Testis (tissue), 3 donors: Measurements from ENCODE around the gene LELP1. TPM values are rescaled to one million over a fixed set of nuclear protein-coding genes. Genes with fewer than 3 reads are reported as not detected.

Experiments used
- DNase-seq: peaks from one replicate; pipeline ENCODE4 v3.0.0-alpha.2; 2019
- H3K27ac ChIP-seq, 2 donors: fragments of 200-600 bp; sonication (generic); one replicate each; pipeline ENCODE4 v1.5.1; 2019
- H3K27me3 ChIP-seq: fragments of 200-600 bp; sonication (generic); one replicate; pipeline ENCODE4 v1.5.1; 2019
- H3K36me3 ChIP-seq: fragments of 200-600 bp; sonication (generic); one replicate; pipeline ENCODE4 v1.5.1; 2017; ENCODE audit warnings: low read depth; ENCODE audit errors: missing control alignments
- H3K4me1 ChIP-seq: fragments of 200-600 bp; sonication (generic); one replicate; pipeline ENCODE4 v1.5.1; 2019
- H3K4me3 ChIP-seq, 2 donors: fragments of 200-600 bp; sonication (generic); one replicate each; pipeline ENCODE4 v1.5.1; 2017 to 2019
- H3K9me3 ChIP-seq: fragments of 200-600 bp; sonication (generic); one replicate; pipeline ENCODE4 v1.5.1; 2017
- CTCF ChIP-seq, 3 experiments: fragments of 450-650 bp in 2 of 3; fragments of 200-600 bp in 1 of 3; sonication (generic) in 1 of 3; IDR thresholded peaks; one replicate each; pipeline ENCODE4 v1.5.1; 2016 to 2019; ENCODE audit warnings: antibody characterized with exemption in 3 of 3, mild to moderate bottlenecking in 2 of 3, moderate library complexity in 1 of 3
- POLR2A ChIP-seq: fragments of 450-650 bp; IDR thresholded peaks from one replicate; pipeline ENCODE4 v1.6.1; 2017; ENCODE audit warnings: antibody characterized with exemption, mild to moderate bottlenecking, moderate library complexity
- WGBS, 2 donors: methylation state at CpG; one replicate each; pipeline ENCODE4 v1.1.5; 2018; 5-methylcytosine and 5-hydroxymethylcytosine counted together
- intact Hi-C: fragments of 100-400 bp; cut with DNase I; formaldehyde crosslinking; loops from one replicate; pipeline ENCODE4 v1.15.1; 2023; ENCODE audit warnings: low total_unique reads
- polyA plus RNA-seq: library from polyadenylated mRNA; stranded (reverse); fragments of 350-450 nt; fragmentation: Illumina TruSeq; extraction: RNeasy Lipid Tissue Mini Kit (QIAGEN cat#74804); gene quantifications from one replicate; pipeline ENCODE4 v1.2.3, GENCODE V29; 2014; ENCODE audit warnings: low read depth, low replicate concordance; ENCODE audit not compliant: insufficient read depth
- total RNA-seq, 2 donors: library from RNA; depleted of rRNA; stranded (reverse); fragments of >200 nt; gene quantifications; one replicate each; pipeline ENCODE4 v1.2.3, GENCODE V29; 2016

LELP1 gene
- total and polyA plus RNA-seq, 3 donors from 2014 or later, result 124 to 847 (median 467) TPM

- Histone ChIP-seq H3K9me3 (no peaks in the 10 kb centered on the region), H3K36me3 (no peaks in the 10 kb centered on the region)
- 74 to 80% methylated on average over 3 of the region's 3 CpGs for WGBS, 2 donors
These were observed 48.3 kb downstream of the LELP1 start for GRCh38 chr1:153251562-153251961.

GRCh38 chr1:153251988-153252387, 48.8 kb downstream of the LELP1 start:
- intact Hi-C loops, result no loop called here
- Histone ChIP-seq H3K36me3 (no peaks in the 10 kb centered on the region), H3K9me3 (no peaks in the 10 kb centered on the region), H3K27ac (no peak overlapping the region), H3K27me3 (no peaks in the 10 kb centered on the region), H3K4me3 (no peak overlapping the region), H3K4me1 (no peaks in the 10 kb centered on the region)
- TF ChIP-seq POLR2A (no peak), CTCF (IDR thresholded peaks at IDR 0.05) (no peak)
- DNase-seq, result no peak
- WGBS, 2 donors, result 85 to 91% methylated on average over 4 of the region's 4 CpGs

More at GRCh38 chr1:153251562-153251961, 48.3 kb downstream of the LELP1 start:
- Histone ChIP-seq H3K27me3 (no peaks in the 10 kb centered on the region), H3K4me1 (no peaks in the 10 kb centered on the region), H3K27ac (no peak overlapping the region), H3K4me3 (no peak overlapping the region)
- TF ChIP-seq CTCF (IDR thresholded peaks at IDR 0.05) (no peak), POLR2A (no peak)
- intact Hi-C loops, result no loop called here
- DNase-seq, result no peak

DNA sequence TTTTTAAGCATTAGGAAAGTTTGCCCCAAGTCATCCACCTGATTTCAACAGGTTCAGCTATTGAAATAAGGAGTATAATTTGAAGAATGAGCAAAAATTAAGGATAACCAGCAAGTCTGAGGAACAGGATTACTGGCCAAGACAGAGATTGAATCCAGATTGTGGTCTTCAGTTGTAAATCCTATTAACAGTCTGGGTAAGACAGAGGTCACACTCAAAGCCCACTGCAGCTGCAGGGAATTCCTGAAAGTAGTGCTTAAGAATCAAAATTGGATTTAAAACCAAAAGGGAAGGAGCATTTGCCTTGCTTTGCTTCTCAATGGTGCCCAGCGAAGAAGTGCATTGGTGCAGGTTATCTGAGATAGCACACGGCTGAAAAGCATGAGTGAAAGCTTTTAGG, 49.8 kb downstream of the LELP1 start:
- Histone ChIP-seq H3K27ac (no peak overlapping the region), H3K4me1 (no peaks in the 10 kb centered on the region), H3K36me3 (no peaks in the 10 kb centered on the region), H3K27me3 (no peaks in the 10 kb centered on the region), H3K4me3 (no peak overlapping the region), H3K9me3 (no peaks in the 10 kb centered on the region)
- no peak for TF ChIP-seq CTCF (IDR thresholded peaks at IDR 0.05)
- TF ChIP-seq POLR2A, result no peak
- 57 to 98% methylated on average over 2 of the region's 2 CpGs for WGBS, 2 donors
- intact Hi-C loops, result no loop called here
- DNase-seq, result no peak

DNA sequence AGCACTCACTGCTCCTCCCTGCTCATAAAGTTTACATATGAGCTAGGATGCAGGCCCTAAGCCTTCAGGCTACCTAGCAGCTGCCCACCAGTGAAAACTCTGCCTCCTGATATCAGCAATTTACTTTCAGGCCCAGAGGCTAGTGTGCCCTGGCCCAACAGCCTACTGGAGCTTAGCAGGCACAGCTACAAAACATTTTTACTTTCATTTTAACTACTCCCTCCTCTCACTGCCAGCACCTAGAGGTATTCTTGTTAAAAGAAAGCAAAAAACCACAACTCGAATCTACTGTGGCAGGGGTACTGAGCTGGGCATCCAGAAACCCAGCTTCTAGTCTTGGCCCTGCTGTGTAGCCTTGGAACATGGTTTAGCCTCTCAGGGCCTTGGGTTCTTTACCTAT, 50.5 kb downstream of the LELP1 start:
- no peak for DNase-seq
- Histone ChIP-seq H3K27me3 (no peaks in the 10 kb centered on the region), H3K4me3 (no peak overlapping the region), H3K9me3 (no peaks in the 10 kb centered on the region), H3K4me1 (no peaks in the 10 kb centered on the region), H3K36me3 (no peaks in the 10 kb centered on the region), H3K27ac (no peak overlapping the region)
- WGBS, 2 donors, result 70 to 100% methylated on average over 1 of the region's 1 CpG
- no peak for TF ChIP-seq POLR2A
- TF ChIP-seq CTCF (IDR thresholded peaks at IDR 0.05), result no peak
- intact Hi-C loops, result no loop called here

Other genes starting within 250 kb of the LELP1 start
- 1 to 10 TPM in 1 of 2 donors, under 1 TPM in 1; 0.81 to 8.4 TPM for gene SPRR4, start 232.8 kb upstream of the LELP1 start, total RNA-seq
- 9.5 TPM for gene SPRR4, start 232.8 kb upstream of the LELP1 start, polyA plus RNA-seq
- not detected for gene SPRR1A, start 219.3 kb upstream of the LELP1 start, total RNA-seq
- not detected for gene SPRR1A, start 219.3 kb upstream of the LELP1 start, polyA plus RNA-seq
- gene SPRR3, start 201.7 kb upstream of the LELP1 start, total RNA-seq, result not detected
- gene SPRR3, start 201.7 kb upstream of the LELP1 start, polyA plus RNA-seq, result not detected
- gene SPRR1B, start 172.2 kb upstream of the LELP1 start, total RNA-seq, result not detected
- not detected for gene SPRR1B, start 172.2 kb upstream of the LELP1 start, polyA plus RNA-seq
- gene SPRR2D, start 162.3 kb upstream of the LELP1 start, total RNA-seq, result under 1 TPM in 1 of 2 donors, not detected in 1; 0.56 TPM
- gene SPRR2D, start 162.3 kb upstream of the LELP1 start, polyA plus RNA-seq, result 0.74 TPM
- gene SPRR2A, start 145.9 kb upstream of the LELP1 start, total RNA-seq, result not detected
- not detected for gene SPRR2A, start 145.9 kb upstream of the LELP1 start, polyA plus RNA-seq
- gene SPRR2B, start 131.8 kb upstream of the LELP1 start, total RNA-seq, result under 1 TPM in 1 of 2 donors, not detected in 1; 0.62 TPM
- gene SPRR2B, start 131.8 kb upstream of the LELP1 start, polyA plus RNA-seq, result 12.4 TPM
- gene SPRR2E, start 108.9 kb upstream of the LELP1 start, total RNA-seq, result not detected
- gene SPRR2E, start 108.9 kb upstream of the LELP1 start, polyA plus RNA-seq, result 1.4 TPM
- gene SPRR2F, start 89.9 kb upstream of the LELP1 start, total RNA-seq, result 1 to 10 TPM in 1 of 2 donors, not detected in 1; 4.9 TPM
- gene SPRR2F, start 89.9 kb upstream of the LELP1 start, polyA plus RNA-seq, result 21.6 TPM
- not detected for gene SPRR2G, start 52.5 kb upstream of the LELP1 start, total RNA-seq
- gene SPRR2G, start 52.5 kb upstream of the LELP1 start, polyA plus RNA-seq, result 1.9 TPM
- gene PRR9, start 14.2 kb downstream of the LELP1 start, total RNA-seq, result 1 to 10 TPM in 1 of 2 donors, under 1 TPM in 1; 0.31 to 2.8 TPM
- gene PRR9, start 14.2 kb downstream of the LELP1 start, polyA plus RNA-seq, result 3.5 TPM
- under 1 TPM; 0.25 to 0.31 TPM for gene LORICRIN, start 56.3 kb downstream of the LELP1 start, total RNA-seq
- not detected for gene LORICRIN, start 56.3 kb downstream of the LELP1 start, polyA plus RNA-seq
- not detected for gene PGLYRP3, start 109.5 kb downstream of the LELP1 start, total RNA-seq
- 0.28 TPM for gene PGLYRP3, start 109.5 kb downstream of the LELP1 start, polyA plus RNA-seq
- gene PGLYRP4, start 145.4 kb downstream of the LELP1 start, total RNA-seq, result under 1 TPM in 1 of 2 donors, not detected in 1; 0.12 TPM
- 0.17 TPM for gene PGLYRP4, start 145.4 kb downstream of the LELP1 start, polyA plus RNA-seq
- 10 to 100 TPM in 1 of 2 donors, 1 to 10 TPM in 1; 4.6 to 10.7 TPM for gene S100A9, start 154.4 kb downstream of the LELP1 start, total RNA-seq
- gene S100A9, start 154.4 kb downstream of the LELP1 start, polyA plus RNA-seq, result 36.6 TPM
- not detected for gene S100A12, start 172.2 kb downstream of the LELP1 start, total RNA-seq
- not detected for gene S100A12, start 172.2 kb downstream of the LELP1 start, polyA plus RNA-seq
- 1 to 10 TPM; 1.3 to 3.0 TPM for gene S100A8, start 187.6 kb downstream of the LELP1 start, total RNA-seq
- 20.3 TPM for gene S100A8, start 187.6 kb downstream of the LELP1 start, polyA plus RNA-seq
- not detected for gene S100A7A, start 213.1 kb downstream of the LELP1 start, total RNA-seq
- not detected for gene S100A7A, start 213.1 kb downstream of the LELP1 start, polyA plus RNA-seq